HG02763 (cell line): ENCODE data around the gene CFAP100.

Experiments used
- ATAC-seq: cut with Tn5 transposase; IDR thresholded peaks from one replicate; pipeline ENCODE4 v1.9.1; 2021; ENCODE audit warnings: mild to moderate bottlenecking, moderate library complexity; ENCODE audit not compliant: unreplicated experiment

Gene CFAP100

DNA sequence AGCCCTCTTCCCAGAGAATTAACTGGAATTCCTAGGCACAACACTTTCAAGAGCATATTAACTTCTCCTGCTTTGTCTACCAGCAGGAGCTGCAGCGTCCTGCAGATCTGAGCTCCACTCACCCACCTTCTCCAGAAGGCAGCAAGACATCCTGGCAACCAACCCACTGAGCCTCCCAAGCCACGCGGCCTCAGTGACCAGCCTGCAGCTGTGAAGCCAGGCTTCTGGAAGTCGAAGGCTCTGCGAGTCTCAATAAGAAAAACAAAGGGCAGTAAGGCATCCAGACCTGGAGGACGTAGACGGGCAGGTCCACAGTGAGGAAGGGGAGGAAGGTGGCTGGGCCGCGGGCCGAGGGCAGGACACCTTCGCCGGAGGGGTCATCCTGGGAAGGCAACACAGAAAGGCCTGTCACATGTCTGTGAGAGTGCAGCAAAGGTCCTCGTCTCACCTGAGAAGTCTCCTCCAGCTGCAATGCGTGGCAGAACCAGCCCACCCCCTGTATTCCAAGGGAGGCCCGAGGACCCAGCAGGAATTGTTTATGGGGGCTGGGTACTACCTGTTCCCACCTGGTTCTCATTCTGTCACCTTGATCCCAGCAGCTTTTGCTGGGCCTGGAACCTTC, 44.7 kb downstream of the CFAP100 start:
- no peak for ATAC-seq

DNA sequence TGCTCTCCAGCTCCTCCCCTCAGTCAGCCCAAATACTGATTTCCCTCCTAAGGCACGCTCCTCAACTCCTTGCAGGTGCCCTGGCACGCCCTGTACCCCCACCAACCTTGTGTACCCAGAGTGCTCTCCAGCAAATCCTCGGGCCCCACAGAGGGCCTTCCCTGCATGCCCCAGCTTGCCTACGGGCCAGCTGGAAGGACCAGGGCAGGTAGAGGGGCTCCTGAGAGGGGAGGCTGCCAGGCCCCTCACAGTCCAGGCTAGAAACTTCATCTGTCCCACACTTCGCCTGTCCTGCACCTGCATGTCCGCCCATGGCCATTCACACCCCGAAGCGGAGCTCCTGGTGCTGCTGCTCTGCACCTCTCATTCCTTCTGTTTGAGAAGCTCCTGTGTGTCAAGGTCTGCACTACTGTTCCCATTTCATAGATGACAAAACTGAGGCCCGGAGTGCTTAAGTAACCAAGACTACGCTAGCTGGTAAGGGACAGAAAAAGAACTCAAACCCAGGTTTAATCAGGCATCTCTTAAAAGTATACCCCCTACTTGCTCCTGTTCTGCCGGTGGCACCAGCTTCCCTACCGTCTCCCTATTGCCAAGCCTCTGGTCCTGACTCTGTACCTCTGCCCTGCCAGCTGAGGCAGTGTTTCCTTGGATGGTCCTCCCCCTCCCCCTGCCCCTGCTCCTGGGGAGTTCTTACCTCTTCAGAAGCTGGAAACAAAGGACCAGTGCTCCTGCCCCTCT, 45.4 kb downstream of the CFAP100 start:
- no peak for ATAC-seq

GRCh38 chr3:126440709-126440995, 45.9 kb downstream of the CFAP100 start:
- no peak for ATAC-seq

DNA sequence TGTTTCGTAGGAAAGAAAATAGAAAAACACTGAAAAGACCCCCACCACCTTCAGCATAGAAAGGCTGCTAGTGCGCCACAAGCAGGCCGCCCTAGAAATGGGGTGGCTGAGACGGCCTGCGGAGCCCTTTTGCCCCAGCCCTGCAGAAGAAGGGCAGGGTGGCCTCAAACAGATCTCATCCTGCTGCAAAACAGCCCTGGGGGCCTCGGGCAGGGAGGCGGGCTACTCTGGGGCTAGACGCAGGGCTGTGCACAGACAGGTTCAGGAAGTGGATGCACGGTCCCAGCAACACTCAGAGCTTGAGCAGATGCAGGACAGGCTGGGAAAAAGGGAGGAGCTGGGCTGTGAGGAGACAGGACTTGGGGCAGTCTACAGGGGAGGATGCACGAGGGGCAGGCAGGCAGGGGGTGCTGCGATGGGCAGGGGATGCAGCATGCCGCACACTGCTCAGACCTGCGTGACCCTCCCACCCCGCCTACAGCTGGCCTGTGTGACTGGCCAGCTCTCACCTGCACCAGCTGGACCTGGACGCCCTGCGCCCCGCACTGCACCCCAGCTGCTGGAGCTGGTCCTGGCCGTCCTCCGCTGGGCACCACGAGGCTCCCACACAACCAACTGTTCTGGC, 46.7 kb downstream of the CFAP100 start:
- no peak for ATAC-seq

- ATAC-seq = no peak
Observed at GRCh38 chr3:126442094-126442855, 47.6 kb downstream of the CFAP100 start.

DNA sequence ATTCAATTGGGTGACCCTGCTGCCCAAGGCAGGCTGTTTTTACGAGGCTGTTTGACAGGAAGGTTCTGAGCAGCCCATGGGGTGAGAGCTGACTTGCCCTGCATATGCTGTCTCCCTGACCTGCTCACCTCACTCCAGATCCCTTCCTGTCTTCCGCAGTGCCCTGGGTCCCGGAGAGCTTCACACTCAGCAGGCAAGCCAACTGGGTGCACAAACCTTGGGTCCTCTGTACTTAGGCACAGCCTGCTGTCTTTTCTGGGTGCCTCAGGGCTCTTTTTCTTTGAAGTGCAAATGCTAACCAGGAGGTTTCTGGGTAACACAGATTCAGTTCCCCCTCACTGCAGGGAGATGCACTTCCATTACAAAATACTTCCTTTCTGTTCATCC, 48.1 kb downstream of the CFAP100 start:
- no peak for ATAC-seq

- no peak for ATAC-seq
Observed at GRCh38 chr3:126445506-126445905, 50.8 kb downstream of the CFAP100 start.

GRCh38 chr3:126446301-126446700, 51.6 kb downstream of the CFAP100 start:
- no peak for ATAC-seq

- no peak for ATAC-seq
Observed at GRCh38 chr3:126446791-126447190, 52.1 kb downstream of the CFAP100 start.

GRCh38 chr3:126447456-126448106, 52.9 kb downstream of the CFAP100 start:
- no peak for ATAC-seq

GRCh38 chr3:126448136-126448892, 53.6 kb downstream of the CFAP100 start:
- no peak for ATAC-seq

GRCh38 chr3:126448893-126449180, 54.1 kb downstream of the CFAP100 start:
- no peak for ATAC-seq

- no peak for ATAC-seq
Observed at GRCh38 chr3:126449621-126450051, 54.9 kb downstream of the CFAP100 start.

DNA sequence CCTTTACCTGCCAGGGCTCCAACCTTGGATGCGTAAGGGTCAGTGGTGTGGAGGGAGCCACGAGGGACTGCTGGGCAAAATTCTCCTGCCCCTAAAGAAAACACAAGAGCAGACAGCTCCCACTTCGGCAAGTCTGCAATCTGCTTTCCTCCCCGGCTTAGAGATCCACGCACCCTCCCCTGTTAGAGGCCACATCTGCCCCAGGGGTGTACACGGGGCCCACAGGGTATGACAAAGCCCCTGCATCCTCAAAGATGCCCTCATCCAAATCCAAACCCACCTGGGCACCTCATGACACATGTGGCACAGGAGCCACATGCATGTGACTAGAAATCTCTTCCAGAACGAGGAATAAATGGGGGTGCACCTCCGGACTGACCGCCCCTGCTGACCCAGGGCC, 55.5 kb downstream of the CFAP100 start:
- ATAC-seq = no peak

DNA sequence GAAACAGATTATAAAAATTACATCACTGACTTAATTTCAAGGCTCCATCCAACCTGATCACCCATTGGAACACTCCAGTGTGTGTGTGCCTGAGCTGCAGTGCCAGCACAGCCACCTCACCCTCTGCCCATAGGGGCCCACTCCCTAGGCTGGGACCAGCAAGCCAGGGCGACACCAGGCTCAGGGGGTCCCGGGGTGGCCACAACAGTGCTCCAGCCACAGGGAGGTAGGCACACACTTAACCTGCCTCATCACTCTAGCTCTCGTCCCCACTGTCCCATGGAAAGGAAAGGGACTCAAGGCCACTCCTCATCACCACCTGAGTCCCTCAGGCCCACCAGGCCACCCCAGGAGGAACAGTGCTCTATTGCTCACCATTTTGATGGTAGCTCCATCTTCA, 56.0 kb downstream of the CFAP100 start:
- no peak for ATAC-seq

DNA sequence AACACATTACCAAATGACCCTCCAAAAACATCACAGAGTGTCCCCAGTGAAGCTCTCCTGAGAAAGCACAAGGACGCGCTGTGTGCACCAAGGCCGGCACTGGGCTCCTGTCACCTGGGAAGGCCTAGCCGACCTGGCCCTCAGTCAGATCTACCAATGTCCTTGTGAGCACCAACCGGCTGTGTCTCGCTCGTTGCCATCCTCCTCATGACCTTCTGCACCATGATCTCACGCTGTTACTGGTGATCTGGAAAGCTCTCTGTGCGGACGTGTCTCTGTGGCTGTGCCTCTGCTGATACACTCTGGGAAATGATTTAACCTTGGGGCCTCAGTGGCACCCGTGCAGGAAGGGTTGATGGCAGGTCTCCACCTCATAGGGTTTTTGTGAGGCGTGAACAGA, 56.8 kb downstream of the CFAP100 start:
- ATAC-seq = no peak

DNA sequence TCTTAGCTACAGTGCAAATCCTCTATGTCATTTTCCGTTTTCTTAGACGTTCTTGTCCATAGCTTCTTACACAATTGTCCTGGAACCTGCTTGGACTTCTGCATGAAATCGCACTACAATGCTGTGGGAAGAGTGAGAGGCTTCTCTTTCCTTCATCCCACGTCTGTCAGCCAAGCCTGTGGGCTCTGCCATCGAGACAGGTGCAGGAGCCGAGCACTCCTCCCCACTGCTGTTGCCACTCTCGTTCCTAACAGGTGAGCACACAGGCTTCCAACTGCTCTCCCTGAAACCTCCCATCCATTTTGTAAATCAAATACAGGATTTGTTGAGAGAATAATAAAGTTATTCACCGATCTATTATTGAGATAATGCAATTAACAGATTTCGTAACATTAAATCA, 57.5 kb downstream of the CFAP100 start:
- no peak for ATAC-seq

DNA sequence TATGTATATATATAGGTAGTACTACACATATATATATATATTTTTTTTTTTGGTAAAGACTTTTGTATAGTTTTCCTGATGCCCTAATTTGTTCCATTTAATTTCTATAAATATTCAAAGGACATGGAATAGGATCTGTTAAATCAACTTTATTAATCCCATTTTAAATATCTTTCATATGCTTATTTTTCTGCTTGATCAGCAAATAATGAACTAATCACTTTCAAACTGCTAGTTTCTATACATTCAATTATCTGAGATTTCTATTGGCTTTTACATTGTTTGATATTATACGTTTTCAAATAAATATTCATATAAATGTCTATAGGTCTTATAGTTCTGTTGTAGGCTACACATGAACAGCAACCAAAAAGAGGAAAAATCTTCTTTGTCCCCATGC, 59.3 kb downstream of the CFAP100 start:
- no peak for ATAC-seq

GRCh38 chr3:126454437-126455198, 59.9 kb downstream of the CFAP100 start:
- no peak for ATAC-seq

- ATAC-seq = no peak
Observed at GRCh38 chr3:126456211-126456610, 61.5 kb downstream of the CFAP100 start.
